ENCODE measurements around the gene MLLT10. TPM values are rescaled to one million over a fixed set of nuclear protein-coding genes. Genes with fewer than 3 reads are reported as not detected.

Gene MLLT10
- total RNA-seq, 1 donor from 2014 or later, result 65.6 TPM

DNA sequence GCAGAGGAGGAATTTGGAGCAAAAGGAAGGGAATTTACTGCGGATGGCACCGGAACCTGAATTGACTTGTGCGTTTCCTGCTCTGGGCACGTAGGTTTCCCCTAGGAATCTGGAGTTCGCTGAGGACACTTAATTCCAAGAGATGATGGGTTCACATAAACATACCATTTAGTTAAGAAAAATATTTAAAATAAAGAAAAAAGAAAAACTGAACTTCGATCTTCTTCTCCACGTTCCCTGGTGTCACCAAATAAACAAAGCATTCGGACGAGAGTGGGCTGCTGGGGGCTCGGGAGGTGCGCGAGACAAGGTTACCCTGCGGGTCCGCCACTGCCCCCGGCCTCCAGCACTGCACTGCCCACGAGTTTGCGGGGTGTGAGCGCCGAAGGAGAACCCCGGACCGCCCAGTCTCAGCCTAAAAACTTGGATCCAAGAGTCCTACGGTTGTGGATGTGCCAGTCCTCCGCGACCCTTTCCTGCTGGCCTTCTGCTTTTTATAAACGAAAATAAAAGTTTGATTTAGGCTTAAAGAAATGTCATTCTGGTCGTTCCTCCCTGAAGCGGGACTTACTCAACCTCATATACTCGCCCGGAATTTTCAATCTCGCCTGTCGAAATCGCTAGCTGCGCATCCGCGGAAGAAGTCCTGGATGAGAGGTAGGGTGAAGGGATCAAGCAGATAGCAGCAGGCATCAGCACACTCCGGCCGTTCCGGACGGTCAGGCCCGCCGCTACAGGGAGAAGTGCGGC is 38.9 kb upstream of the MLLT10 start:
- Mint-ChIP-seq H3K36me3 (ENCODE audit: insufficient read depth) (no peaks in the 10 kb centered on the region), H3K4me3 (ENCODE audit: low read depth) (peak overlapping the region; percentile 80), H3K4me1 (ENCODE audit: low read depth) (peaks cover 25% of the 10 kb centered on the region), H3K27ac (peak overlapping the region; percentile 58), H3K9me3 (ENCODE audit: low read depth) (no peaks in the 10 kb centered on the region), H3K27me3 (peaks cover 9% of the 10 kb centered on the region)
- no peak for TF ChIP-seq CTCF (IDR thresholded peaks at IDR 0.05; ENCODE audit: unreplicated experiment)
- DNase-seq (ENCODE audit: low spot score, unreplicated experiment), result no peak

- H3K36me3 Mint-ChIP-seq (ENCODE audit: insufficient read depth), result no peaks in the 10 kb centered on the region
- H3K27me3 Mint-ChIP-seq, result peaks cover 9% of the 10 kb centered on the region
- peak overlapping the region; percentile 80 for H3K4me3 Mint-ChIP-seq (ENCODE audit: low read depth)
- H3K4me1 Mint-ChIP-seq (ENCODE audit: low read depth), result peaks cover 26% of the 10 kb centered on the region
- peak; percentile 95 for DNase-seq (ENCODE audit: low spot score, unreplicated experiment)
- H3K27ac Mint-ChIP-seq, result peak overlapping the region; percentile 88
- no peaks in the 10 kb centered on the region for H3K9me3 Mint-ChIP-seq (ENCODE audit: low read depth)
- peak; percentile 99 for TF ChIP-seq CTCF (IDR thresholded peaks at IDR 0.05; ENCODE audit: unreplicated experiment)
These were observed 38.2 kb upstream of the MLLT10 start for GRCh38 chr10:21495752-21496342.

GRCh38 chr10:21496343-21497176 is 37.5 kb upstream of the MLLT10 start:
- TF ChIP-seq CTCF (IDR thresholded peaks at IDR 0.05; ENCODE audit: unreplicated experiment), result peak; percentile 49
- H3K9me3 Mint-ChIP-seq (ENCODE audit: low read depth), result no peaks in the 10 kb centered on the region
- H3K4me1 Mint-ChIP-seq (ENCODE audit: low read depth), result peaks cover 30% of the 10 kb centered on the region
- peaks cover 9% of the 10 kb centered on the region for H3K27me3 Mint-ChIP-seq
- peak overlapping the region; percentile 94 for H3K27ac Mint-ChIP-seq
- DNase-seq (ENCODE audit: low spot score, unreplicated experiment), result peak; percentile 49
- H3K36me3 Mint-ChIP-seq (ENCODE audit: insufficient read depth), result no peaks in the 10 kb centered on the region
- peak overlapping the region; percentile 80 for H3K4me3 Mint-ChIP-seq (ENCODE audit: low read depth)

DNA sequence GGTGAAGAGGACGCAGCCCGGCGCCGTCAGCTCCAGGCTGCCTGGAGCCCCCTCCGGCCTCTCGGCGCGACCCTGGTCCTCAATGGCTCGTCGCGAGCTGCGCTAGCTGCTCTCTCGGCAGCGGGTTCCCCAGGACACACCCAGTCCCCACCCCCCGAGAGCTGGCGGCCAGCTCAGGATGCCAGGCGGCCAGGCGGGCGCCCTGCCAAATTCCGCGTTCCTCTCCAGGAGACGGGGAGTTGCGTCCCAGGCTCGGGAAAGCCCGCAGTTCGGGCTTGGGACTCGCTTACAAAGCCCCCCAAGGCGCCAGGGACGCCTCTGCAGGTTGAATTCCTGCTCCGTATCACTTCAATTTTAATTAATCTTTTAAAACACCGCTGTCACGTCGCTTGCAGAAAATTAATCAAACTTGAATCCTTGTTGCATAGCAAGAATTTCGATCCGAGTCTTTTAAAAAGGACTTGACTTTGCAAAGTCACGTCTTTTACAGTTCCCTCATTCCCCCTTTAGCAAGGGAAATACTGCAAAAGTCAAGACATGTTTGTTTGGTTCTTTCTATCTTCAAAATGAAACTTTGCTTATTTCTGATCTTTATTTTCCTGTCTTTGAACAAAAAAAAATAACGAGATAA is 36.7 kb upstream of the MLLT10 start:
- Mint-ChIP-seq H3K4me1 (ENCODE audit: low read depth) (peaks cover 34% of the 10 kb centered on the region), H3K36me3 (ENCODE audit: insufficient read depth) (no peaks in the 10 kb centered on the region), H3K27me3 (peaks cover 9% of the 10 kb centered on the region), H3K27ac (peak overlapping the region; percentile 94), H3K4me3 (ENCODE audit: low read depth) (peak overlapping the region; percentile 80), H3K9me3 (ENCODE audit: low read depth) (no peaks in the 10 kb centered on the region)
- DNase-seq (ENCODE audit: low spot score, unreplicated experiment), result peak; percentile 72
- no peak for TF ChIP-seq CTCF (IDR thresholded peaks at IDR 0.05; ENCODE audit: unreplicated experiment)

DNA sequence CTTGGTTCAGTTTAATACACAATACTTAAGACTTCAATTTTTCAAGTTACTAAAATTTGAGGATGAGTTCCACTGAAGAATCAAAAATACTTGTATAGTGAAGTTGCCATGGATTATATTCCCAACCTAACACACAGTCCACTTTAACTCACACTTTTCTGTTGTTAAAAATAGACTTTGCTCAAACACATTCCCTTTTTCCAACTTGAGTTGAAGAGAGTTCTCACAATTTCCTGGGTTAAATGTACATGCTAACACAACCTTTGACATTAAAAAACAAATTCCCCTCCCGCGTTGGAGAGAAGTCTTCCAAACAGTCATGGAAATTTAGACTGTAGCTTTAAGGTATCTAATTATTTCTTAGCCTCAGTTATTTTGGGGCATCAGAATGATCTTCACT is 35.7 kb upstream of the MLLT10 start:
- H3K36me3 Mint-ChIP-seq (ENCODE audit: insufficient read depth), result no peaks in the 10 kb centered on the region
- H3K9me3 Mint-ChIP-seq (ENCODE audit: low read depth), result no peaks in the 10 kb centered on the region
- H3K27me3 Mint-ChIP-seq, result peaks cover 12% of the 10 kb centered on the region
- no peak for DNase-seq (ENCODE audit: low spot score, unreplicated experiment)
- no peak overlapping the region for H3K27ac Mint-ChIP-seq
- peaks cover 37% of the 10 kb centered on the region for H3K4me1 Mint-ChIP-seq (ENCODE audit: low read depth)
- TF ChIP-seq CTCF (IDR thresholded peaks at IDR 0.05; ENCODE audit: unreplicated experiment), result no peak
- H3K4me3 Mint-ChIP-seq (ENCODE audit: low read depth), result peak overlapping the region; percentile 80
